ENCODE results near the gene ZC3H10.

DNA sequence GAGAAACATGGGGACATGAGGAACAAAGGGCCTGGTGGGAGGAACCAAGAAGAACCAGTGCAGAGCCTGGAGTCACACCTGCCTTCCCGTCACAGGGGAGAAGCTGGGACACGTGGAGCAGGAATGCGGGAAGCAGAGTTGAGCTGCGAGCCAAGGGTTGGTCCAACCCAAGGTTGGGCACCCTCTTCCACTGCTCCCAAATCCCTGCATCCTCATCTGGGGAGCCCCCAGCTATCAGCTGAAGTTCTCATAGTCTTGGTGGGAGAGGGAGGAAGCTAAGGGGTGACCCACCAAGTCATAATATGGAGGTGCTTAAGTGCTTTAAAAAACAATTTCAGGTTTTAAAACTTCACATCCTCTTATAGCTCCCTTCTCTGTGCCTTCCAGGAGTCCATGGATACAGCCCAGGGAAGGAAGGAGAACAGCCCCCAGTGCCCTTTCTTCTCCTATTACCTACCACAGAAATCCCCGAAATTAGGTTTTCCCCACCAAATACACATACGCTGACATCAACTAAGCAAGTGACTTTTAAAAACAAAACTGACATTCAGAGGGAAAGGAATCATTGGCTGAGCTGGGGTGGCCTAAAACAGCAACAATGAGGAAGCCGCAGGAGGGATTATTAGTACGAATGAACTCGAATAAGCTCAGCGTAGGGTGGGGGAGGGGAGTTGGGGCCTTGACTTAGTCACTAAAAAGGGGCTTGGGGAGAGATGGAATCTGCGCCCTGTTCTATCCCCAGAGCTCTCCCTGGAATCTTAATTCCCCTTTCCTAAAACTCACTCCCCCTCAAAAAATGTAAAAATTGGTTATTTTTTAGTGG is 44.6 kb downstream of the ZC3H10 start:
- TF ChIP-seq FOXK2 (IDR thresholded peaks at IDR 0.05) (no peak), FOXM1 (IDR thresholded peaks at IDR 0.05; ENCODE audit: borderline replicate concordance) (no peak), FOXA1 (IDR thresholded peaks at IDR 0.05) (no peak), ZNF384 (IDR thresholded peaks at IDR 0.05) (no peak), SP1 (IDR thresholded peaks at IDR 0.05) (no peak), HDGF (IDR thresholded peaks at IDR 0.05; ENCODE audit: borderline replicate concordance) (no peak), CTBP1 (IDR thresholded peaks at IDR 0.05; ENCODE audit: borderline replicate concordance) (no peak), TARDBP (IDR thresholded peaks at IDR 0.05) (no peak), NFRKB (IDR thresholded peaks at IDR 0.05) (no peak), LEF1 (IDR thresholded peaks at IDR 0.05; ENCODE audit: borderline replicate concordance) (no peak), ELF4 (IDR thresholded peaks at IDR 0.05) (no peak), BHLHE40 (IDR thresholded peaks at IDR 0.05; ENCODE audit: borderline replicate concordance) (no peak)
- TF ChIP-seq, protein P1, sequence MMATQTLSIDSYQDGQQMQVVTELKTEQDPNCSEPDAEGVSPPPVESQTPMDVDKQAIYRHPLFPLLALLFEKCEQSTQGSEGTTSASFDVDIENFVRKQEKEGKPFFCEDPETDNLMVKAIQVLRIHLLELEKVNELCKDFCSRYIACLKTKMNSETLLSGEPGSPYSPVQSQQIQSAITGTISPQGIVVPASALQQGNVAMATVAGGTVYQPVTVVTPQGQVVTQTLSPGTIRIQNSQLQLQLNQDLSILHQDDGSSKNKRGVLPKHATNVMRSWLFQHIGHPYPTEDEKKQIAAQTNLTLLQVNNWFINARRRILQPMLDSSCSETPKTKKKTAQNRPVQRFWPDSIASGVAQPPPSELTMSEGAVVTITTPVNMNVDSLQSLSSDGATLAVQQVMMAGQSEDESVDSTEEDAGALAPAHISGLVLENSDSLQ (IDR thresholded peaks at IDR 0.05): no peak

All from HEK293T (cell line).